HG02678 (cell line): ENCODE measurements around the gene FSD1L.

Experiments
- ATAC-seq: cut with Tn5 transposase; IDR thresholded peaks from one replicate; pipeline ENCODE4 v1.9.1; 2021; ENCODE audit warnings: mild to moderate bottlenecking, moderate library complexity; ENCODE audit not compliant: unreplicated experiment

FSD1L gene

DNA sequence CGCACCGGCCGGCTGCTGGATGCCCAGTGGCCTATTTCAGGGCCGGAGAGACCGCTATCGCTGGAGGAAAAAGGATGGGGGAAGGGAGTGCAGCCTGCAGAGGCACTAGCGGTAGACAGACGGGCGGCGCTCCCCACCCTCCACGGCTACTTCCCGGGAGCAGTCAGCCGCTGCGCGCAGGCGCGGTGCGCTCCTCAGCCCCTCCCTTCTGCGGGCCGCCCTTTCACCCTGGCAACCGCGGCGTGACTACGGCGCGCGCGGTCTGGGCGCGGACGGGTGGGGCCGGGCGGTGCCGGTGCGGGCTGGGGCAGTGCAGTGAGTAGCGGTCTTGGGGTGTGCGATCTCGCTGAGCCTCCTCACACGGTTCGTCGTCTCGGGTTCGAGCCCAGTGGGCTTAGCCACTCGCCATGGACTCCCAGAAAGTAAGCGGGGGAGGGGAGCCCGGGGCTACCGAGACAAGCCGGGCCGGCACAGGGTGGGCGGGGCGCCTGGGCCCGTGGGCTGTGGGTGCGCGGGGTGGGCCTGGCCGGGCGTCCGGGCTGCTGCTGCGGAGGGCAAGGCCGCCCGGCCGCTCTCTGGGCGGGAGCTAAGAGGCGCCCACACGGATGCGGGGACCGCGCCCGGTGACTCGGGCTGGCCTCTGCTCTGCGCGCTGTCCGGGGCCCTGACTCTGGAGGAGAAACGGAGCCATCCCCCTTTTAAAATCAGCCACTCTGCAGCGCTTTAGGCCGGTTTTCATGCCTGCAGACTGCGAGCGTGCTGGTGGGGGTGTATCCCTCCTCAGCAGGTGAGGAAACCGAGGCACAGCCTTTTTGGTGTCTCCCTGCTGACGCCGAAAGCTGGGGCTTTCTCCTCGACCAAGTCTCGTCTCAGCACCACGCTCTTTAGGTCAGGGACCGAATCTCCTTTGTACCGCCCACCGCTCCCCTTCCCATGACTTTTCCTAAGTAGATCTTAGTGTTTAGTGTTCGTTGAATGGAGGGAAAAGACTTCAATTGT lies at the start of gene FSD1L:
TSS of gene FSD1L (plus strand) at position 221 of the 999 bp plus-strand sequence. CDS start at position 408, 187 bp downstream.
- ATAC-seq = peak; percentile 95

DNA sequence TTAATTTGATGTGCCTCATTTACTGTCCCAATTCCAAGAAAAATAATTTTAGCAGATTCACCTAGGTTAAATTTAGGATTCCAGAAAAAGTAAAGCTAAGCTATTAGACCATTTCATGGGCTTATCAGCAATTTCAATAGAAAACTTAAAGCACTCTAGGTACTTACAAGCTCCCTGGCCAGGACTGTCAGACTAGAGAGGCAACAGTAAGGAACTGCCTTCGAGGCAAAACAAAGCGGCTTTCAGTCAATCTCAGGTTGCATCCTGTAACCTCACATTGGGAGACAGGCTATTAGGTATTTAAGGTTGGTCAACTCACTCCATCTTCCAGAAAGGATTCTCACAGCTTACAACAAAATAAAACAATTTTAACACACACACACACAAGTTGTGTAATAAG lies 48.7 kb upstream of the FSD1L start:
- ATAC-seq = no peak

- ATAC-seq = no peak
These were observed 46.2 kb upstream of the FSD1L start for GRCh38 chr9:105401651-105402050.

- no peak for ATAC-seq
These were observed 44.1 kb upstream of the FSD1L start for GRCh38 chr9:105403552-105404248.

- peak; percentile 95 for ATAC-seq
These were observed 42.2 kb upstream of the FSD1L start for GRCh38 chr9:105405514-105406131.

DNA sequence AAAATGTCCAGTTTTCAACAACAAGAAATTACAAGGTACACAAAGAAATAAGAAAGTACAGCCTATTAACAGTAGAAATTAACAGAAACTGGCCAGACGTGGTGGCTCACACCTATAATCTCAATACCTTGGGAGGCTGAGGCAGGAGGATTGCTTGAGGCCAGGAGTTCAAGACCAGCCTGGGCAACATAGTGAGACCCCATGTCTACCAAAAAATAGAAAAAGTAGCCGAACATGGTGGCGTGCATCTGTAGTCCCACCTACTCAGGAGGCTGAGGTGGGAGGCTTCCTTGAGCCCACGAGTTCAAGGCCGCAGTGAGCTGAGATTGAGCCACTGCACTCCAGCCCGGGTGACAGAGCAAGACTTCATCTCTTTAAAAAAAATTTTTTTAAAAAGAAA lies 41.5 kb upstream of the FSD1L start:
- ATAC-seq = no peak

DNA sequence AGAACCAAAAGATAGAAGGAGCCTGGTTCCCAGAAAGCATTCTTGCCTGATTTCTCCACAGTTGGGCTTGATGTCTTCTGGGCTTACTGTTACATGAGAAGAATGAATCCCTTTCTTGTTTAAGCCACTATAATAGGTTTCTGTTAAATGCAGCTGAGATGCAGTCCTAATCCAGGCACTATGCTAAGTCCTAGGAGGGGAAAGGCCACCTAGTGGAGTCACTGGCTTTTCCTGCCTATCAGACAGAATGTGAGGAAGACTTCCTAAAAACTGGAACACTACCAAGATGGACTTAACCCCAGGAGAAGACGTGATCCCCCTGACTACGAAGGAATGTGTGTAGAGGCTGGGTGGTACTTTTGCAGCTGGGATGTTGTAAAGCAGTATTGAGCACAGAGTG lies 34.3 kb upstream of the FSD1L start:
- no peak for ATAC-seq

GRCh38 chr9:105414947-105415661 lies 32.7 kb upstream of the FSD1L start:
- peak; percentile 80 for ATAC-seq

- no peak for ATAC-seq
These were observed 32.2 kb upstream of the FSD1L start for GRCh38 chr9:105415662-105415980.

DNA sequence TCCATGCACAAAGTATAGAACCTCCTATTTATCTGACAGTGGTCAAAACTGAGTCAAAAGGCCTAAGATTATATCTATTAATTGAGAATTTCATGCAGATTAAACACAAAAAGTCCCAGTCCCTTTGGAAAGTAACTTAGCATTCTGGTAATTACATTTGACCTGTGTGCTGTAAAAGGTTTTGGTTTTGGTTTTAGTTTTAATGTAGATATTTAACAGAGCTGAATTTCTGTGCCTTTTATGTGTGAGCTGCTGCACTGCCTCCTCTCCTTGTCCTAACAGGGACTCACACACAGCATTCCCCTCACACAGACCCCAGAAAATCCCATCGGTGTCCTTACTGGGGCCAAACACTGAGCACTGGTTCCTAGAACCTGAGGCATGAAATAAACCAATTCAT lies 31.0 kb upstream of the FSD1L start:
- ATAC-seq = peak; percentile 70

GRCh38 chr9:105418588-105419500 lies 29.0 kb upstream of the FSD1L start:
- ATAC-seq = no peak

DNA sequence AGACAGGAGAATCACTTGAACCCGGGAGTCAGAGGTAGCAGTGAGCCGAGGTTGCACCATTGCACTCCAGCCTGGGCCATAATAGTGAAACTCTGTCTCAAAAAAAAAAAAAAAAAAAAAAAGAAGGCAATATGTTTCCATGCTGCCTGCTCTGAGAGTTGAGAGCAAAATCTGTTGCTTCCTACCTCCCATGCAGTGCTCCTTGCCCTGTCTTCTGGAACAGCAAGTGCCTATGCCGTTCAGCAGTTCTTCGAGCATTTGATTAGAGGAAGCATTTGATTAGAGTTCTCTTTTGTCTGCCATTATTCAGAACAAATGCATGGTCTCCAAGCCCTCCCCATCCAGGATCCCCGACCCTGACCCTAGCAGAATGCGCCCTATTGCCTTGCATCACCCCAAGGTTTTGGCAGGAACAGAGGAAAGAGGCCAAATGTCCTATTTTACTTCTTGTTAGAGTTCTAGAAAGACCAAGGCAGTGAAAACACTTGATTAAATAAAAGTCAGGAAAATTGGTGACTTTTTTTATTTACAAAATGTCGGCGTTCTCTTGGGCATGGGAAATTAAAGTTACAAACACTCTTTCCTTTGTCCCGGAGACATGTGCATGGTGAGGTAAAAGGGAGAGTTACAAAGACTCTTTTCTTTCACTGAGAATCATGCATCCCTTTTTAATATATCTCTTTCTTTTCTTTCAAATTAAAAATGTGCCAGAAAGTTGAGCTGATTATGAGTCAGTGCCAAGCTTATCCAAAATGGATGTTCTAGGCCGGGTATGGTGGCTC lies 27.8 kb upstream of the FSD1L start:
- no peak for ATAC-seq

DNA sequence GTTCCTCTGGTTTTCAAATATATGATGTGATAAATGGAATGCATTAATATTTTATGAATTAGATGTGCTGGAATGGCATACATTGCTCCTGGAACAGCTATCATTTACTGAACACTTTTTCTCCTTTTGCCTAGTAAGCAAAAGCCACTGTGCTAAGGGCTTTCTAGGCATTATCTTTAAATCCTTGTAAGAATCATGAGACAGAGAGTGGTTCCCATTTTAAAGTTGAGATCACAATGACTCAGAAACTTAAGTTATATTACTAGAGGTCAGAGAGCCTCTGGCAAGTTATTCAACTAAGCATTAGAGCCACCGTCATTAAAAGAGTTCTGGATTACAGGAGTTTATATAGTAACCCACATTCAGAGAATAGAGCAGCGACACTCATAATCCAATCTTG lies 26.7 kb upstream of the FSD1L start:
- ATAC-seq = no peak

DNA sequence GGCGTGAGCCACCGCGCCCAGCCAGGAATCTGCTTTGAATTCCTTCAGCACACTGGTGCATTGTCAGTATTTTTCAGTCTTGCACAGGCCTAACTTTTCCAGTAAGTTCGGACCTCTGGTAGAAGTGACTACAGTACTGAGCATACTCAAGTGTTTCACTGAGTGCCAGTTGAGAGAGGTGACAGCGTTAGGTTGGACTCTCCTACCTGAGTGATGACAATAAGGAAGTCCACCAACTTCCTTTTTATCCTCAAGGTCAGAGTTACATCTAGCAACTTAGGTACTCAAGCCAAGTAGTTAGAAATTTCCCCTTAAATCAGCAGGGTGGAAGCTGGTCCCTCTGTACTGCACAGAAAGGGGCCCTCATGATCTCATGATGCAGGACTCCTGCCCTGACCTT lies 26.0 kb upstream of the FSD1L start:
- ATAC-seq = no peak

- no peak for ATAC-seq
These were observed 21.9 kb upstream of the FSD1L start for GRCh38 chr9:105425816-105426433.

- no peak for ATAC-seq
These were observed 21.2 kb upstream of the FSD1L start for GRCh38 chr9:105426657-105427056.

DNA sequence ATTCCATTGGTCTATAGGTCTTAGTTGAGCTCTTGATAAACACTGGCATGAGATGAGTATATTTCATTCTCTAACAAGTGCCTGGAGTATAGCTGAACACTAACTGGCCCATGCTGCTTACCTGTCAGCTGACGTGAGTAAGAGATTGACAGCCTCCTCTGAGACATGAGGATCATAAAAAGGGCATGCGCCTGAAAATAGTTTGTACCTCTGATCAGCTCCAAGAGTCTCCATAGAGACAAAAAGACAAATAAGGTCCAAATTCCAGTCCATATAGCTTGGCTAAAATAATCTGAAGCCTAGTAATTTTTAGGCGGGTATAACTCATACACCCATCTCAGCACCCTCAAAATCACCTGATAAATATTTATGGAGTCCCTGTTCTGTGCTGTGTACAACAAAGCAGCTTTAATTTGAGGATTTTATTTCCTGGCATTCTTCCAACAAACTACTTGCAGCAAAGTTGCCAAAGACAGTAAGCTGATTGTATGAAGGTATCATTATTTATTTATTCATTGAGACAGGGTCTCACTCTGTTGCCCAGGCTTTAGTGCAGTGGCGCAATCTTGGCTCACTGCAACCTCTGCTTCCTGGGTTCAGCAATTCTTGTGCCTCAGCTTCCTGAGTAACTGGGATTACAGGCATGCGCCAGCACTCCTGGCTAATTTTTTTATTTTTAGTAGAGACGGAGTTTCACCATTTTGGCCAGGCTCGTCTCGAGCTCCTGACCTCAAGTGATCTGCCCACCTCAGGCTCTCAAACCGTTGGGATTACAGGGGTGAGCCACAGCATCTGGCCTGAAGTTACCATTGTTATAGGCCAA lies 16.2 kb upstream of the FSD1L start:
- ATAC-seq = no peak
